Left ventricle myocardium inferior (tissue), 1 donor: ENCODE data around the gene HSBP1L1. TPM values are rescaled to one million over a fixed set of nuclear protein-coding genes. Genes with fewer than 3 reads are reported as not detected.

Experiments used
- DNase-seq: peaks from one replicate; pipeline ENCODE4 v3.0.0-alpha.2; 2020
- H3K27ac ChIP-seq: fragments of 200-600 bp; replicated peaks from 2 replicates; pipeline ENCODE4 v1.8.0; 2021
- H3K27me3 ChIP-seq: fragments of 200-600 bp; 2 replicates; pipeline ENCODE4 v1.8.0; 2021; ENCODE audit warnings: low read depth
- H3K36me3 ChIP-seq: fragments of 200-600 bp; 2 replicates; pipeline ENCODE4 v1.8.0; 2021
- H3K4me1 ChIP-seq: fragments of 200-600 bp; 2 replicates; pipeline ENCODE4 v1.8.0; 2021
- H3K4me3 ChIP-seq: fragments of 200-600 bp; 2 replicates; pipeline ENCODE4 v1.8.0; 2021; ENCODE audit warnings: mild to moderate bottlenecking, moderate library complexity
- H3K9me3 ChIP-seq: fragments of 200-600 bp; replicated peaks from 2 replicates; pipeline ENCODE4 v1.8.0; 2021
- intact Hi-C: fragments of 100-400 bp; cut with micrococcal nuclease; formaldehyde crosslinking; loops from one replicate; pipeline ENCODE4 v1.11.0; 2022
- total RNA-seq: library from RNA; stranded (reverse); fragmentation: NEBNext Ultra II Directional; extraction: Animal tissue kit (Norgen Biotek cat#: 25700); gene quantifications from one replicate; pipeline ENCODE4 v1.2.1, GENCODE V29; 2021
- TF ChIP-seq, protein P1 (sequence below): fragments of 200-600 bp; IDR thresholded peaks from 2 replicates; pipeline ENCODE4 v1.8.0; 2021; ENCODE audit warnings: antibody characterized with exemption, mild to moderate bottlenecking, borderline replicate concordance
- donor health status: DM: no; HTN: yes; CAD: no; lungs with severe emphysema.

The HSBP1L1 gene
- total RNA-seq, 1 donor from 2014 or later, result 12.2 TPM

DNA sequence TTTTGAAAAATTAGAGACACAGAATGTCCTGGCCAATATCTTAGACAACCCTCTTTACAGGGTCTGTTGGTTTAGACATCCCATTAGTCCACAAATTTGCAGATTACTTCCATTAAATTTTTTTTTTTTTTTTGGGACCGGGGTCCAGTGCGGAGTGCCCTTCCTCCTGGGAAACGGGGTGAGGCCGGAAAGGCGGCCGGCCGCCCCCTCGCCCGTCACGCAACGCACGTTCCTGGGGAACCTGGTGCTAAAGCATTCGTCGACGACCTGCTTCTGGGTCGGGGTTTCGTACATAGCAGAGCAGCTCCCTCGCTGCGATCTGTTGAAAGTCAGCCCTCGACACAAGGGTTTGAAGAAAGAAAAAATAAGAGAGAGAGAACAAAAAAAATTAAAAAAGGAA is 48.3 kb downstream of the HSBP1L1 start:
- Histone ChIP-seq H3K4me1 (peaks cover 13% of the 10 kb centered on the region), H3K9me3 (peaks cover 69% of the 10 kb centered on the region), H3K4me3 (no peak overlapping the region), H3K27me3 (no peaks in the 10 kb centered on the region), H3K27ac (no peak overlapping the region), H3K36me3 (no peaks in the 10 kb centered on the region)
- intact Hi-C loops, result no loop called here
- no peak for DNase-seq
- TF ChIP-seq, protein P1, sequence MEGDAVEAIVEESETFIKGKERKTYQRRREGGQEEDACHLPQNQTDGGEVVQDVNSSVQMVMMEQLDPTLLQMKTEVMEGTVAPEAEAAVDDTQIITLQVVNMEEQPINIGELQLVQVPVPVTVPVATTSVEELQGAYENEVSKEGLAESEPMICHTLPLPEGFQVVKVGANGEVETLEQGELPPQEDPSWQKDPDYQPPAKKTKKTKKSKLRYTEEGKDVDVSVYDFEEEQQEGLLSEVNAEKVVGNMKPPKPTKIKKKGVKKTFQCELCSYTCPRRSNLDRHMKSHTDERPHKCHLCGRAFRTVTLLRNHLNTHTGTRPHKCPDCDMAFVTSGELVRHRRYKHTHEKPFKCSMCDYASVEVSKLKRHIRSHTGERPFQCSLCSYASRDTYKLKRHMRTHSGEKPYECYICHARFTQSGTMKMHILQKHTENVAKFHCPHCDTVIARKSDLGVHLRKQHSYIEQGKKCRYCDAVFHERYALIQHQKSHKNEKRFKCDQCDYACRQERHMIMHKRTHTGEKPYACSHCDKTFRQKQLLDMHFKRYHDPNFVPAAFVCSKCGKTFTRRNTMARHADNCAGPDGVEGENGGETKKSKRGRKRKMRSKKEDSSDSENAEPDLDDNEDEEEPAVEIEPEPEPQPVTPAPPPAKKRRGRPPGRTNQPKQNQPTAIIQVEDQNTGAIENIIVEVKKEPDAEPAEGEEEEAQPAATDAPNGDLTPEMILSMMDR, result no peak

Other genes starting within 250 kb of the HSBP1L1 start
- not detected for gene KCNG2, start 166.7 kb upstream of the HSBP1L1 start, total RNA-seq
- 27.4 TPM for gene SLC66A2, start 13.0 kb upstream of the HSBP1L1 start, total RNA-seq
- 92.0 TPM for gene TXNL4A, start 23.9 kb downstream of the HSBP1L1 start, total RNA-seq
- gene RBFA, start 69.8 kb downstream of the HSBP1L1 start, total RNA-seq, result 22.8 TPM
- 7.5 TPM for gene ADNP2, start 144.6 kb downstream of the HSBP1L1 start, total RNA-seq